IPS DF 4.7 (cell line): ENCODE results near the gene TAGLN2.

ENCODE experiments used
- DNase-seq: peaks from one replicate; pipeline ENCODE4 v3.0.0-alpha.2; 2013; ENCODE audit warnings: low spot score; ENCODE audit errors: extremely low read depth

TAGLN2 gene

GRCh38 chr1:159877695-159878444, 47.4 kb downstream of the TAGLN2 start:
- no peak for DNase-seq

GRCh38 chr1:159873530-159874143, 51.7 kb downstream of the TAGLN2 start:
- DNase-seq: no peak

GRCh38 chr1:159872891-159873290, 52.4 kb downstream of the TAGLN2 start:
- no peak for DNase-seq

GRCh38 chr1:159870704-159871103, 54.6 kb downstream of the TAGLN2 start:
- DNase-seq: no peak

GRCh38 chr1:159869607-159870006, 55.7 kb downstream of the TAGLN2 start:
- no peak for DNase-seq

GRCh38 chr1:159869173-159869572, 56.1 kb downstream of the TAGLN2 start:
- DNase-seq: no peak

- DNase-seq: no peak
Measured at GRCh38 chr1:159868766-159869165, 56.5 kb downstream of the TAGLN2 start.
